Measurements from ENCODE around the gene GOSR2.
"Not testable (repeated sequence)": the region's sequence is repeated elsewhere in the genome, so short reads cannot be mapped to it uniquely, and the experiment has no call there.

The GOSR2 gene

GRCh38 chr17:46984892-46985291 is 61.9 kb downstream of the GOSR2 start:
- no peak overlapping the region for H3K4me3 ChIP-seq (ENCODE audit: low read length)
- TF ChIP-seq, protein P1, sequence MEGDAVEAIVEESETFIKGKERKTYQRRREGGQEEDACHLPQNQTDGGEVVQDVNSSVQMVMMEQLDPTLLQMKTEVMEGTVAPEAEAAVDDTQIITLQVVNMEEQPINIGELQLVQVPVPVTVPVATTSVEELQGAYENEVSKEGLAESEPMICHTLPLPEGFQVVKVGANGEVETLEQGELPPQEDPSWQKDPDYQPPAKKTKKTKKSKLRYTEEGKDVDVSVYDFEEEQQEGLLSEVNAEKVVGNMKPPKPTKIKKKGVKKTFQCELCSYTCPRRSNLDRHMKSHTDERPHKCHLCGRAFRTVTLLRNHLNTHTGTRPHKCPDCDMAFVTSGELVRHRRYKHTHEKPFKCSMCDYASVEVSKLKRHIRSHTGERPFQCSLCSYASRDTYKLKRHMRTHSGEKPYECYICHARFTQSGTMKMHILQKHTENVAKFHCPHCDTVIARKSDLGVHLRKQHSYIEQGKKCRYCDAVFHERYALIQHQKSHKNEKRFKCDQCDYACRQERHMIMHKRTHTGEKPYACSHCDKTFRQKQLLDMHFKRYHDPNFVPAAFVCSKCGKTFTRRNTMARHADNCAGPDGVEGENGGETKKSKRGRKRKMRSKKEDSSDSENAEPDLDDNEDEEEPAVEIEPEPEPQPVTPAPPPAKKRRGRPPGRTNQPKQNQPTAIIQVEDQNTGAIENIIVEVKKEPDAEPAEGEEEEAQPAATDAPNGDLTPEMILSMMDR (IDR thresholded peaks at IDR 0.05; ENCODE audit: insufficient read depth, low read depth, low read length, missing control alignments): no peak
- no peak for DNase-seq (ENCODE audit: low read depth)

- H3K4me3 ChIP-seq (ENCODE audit: low read length): no peak overlapping the region
- TF ChIP-seq, protein P1 (IDR thresholded peaks at IDR 0.05; ENCODE audit: insufficient read depth, low read depth, low read length, missing control alignments): no peak
- DNase-seq (ENCODE audit: low read depth): no peak
Observed at GRCh38 chr17:46986366-46986765, 63.4 kb downstream of the GOSR2 start.

DNA sequence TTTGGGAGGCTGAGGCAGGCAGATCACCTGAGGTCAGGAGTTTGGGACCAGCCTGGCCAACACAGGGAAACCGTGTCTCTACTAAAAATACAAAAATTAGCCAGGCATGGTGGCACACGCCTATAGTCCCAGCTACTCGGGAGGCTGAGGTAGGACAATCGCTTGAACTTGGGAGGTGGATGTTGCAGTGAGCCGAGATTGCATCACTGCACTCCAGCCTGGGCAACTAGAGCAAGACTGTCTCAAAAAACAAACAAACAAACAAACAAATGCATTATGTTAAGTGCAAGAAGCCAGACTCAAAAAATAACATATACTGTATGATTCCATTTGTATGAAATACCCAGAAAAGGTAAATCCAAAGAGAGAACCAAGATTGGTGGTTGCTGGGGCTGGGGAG is 65.0 kb downstream of the GOSR2 start:
- H3K4me3 ChIP-seq (ENCODE audit: low read length); DNase-seq (ENCODE audit: low read depth): not testable (repeated sequence)

DNA sequence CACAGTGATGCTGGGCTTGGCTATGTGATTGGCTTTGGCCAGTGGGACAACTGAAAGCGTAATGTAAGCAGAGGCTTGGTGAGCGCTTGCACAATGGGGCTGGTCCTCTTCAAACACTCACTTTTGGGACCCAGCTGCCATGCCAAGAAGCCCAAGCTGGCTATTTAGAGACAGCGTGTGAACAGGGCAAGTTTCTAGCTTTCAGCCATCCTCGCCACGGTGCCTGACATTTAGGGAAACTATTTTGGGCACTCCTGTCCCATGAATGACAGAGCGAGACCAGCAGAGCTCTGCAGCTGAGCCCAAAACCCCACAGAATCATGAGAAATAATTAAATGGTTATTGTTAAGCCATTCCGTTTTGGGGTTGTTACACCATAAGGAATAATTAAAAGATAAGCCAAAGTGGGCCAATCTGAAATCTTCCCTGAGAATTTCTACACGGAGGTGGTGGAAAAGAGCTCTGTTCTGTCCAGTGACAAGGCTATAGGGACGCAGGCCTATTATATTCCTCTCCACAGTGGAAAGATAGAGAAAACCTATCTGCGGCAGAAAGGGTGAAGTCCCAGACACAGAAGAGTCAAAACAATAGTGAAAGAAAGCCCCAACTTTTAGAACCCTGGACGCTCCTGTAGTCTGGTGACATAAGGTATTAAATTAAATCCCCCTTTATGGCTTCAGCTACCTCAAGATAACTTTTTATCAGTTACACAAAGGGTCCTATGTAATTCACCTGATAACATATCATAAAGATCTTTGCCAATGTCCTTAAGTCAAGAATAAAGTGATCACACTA is 66.9 kb downstream of the GOSR2 start:
- no peak for DNase-seq (ENCODE audit: low read depth)
- H3K4me3 ChIP-seq (ENCODE audit: low read length): no peak overlapping the region
- TF ChIP-seq, protein P1 (IDR thresholded peaks at IDR 0.05; ENCODE audit: insufficient read depth, low read depth, low read length, missing control alignments): no peak

GRCh38 chr17:46991617-46992016 is 68.7 kb downstream of the GOSR2 start:
- H3K4me3 ChIP-seq (ENCODE audit: low read length): no peak overlapping the region
- DNase-seq (ENCODE audit: low read depth): no peak
- TF ChIP-seq, protein P1 (IDR thresholded peaks at IDR 0.05; ENCODE audit: insufficient read depth, low read depth, low read length, missing control alignments): no peak

Data from epithelial cell of esophagus (primary cell).